DND-41 (cell line): ENCODE measurements around the gene IGFL1.
"Not testable (repeated sequence)": the region's sequence is repeated elsewhere in the genome, so short reads cannot be mapped to it uniquely, and the experiment has no call there.

Experiments used
- ATAC-seq: fragments of 200-7000 bp; cut with Tn5 transposase; 3 replicates; pipeline ENCODE4 v1.9.1; 2021; ENCODE audit warnings: low read depth; ENCODE audit not compliant: insufficient read depth
- DNase-seq: peaks from one replicate; pipeline ENCODE4 v3.0.0-alpha.2; 2020
- H2AFZ ChIP-seq: 2 replicates; pipeline ENCODE4 v1.6.0; 2012; ENCODE audit warnings: low read depth, low read length
- H3K27ac ChIP-seq: 2 replicates; pipeline ENCODE4 v1.5.1; 2012; ENCODE audit warnings: low read length, inconsistent platforms
- H3K27me3 ChIP-seq: fragments of 200-600 bp; sonication (generic); 2 replicates; pipeline ENCODE4 v1.6.0; 2012; ENCODE audit warnings: low read length, mild to moderate bottlenecking, inconsistent platforms; ENCODE audit not compliant: insufficient read depth, poor library complexity
- H3K36me3 ChIP-seq: 2 replicates; pipeline ENCODE4 v1.5.1; 2012; ENCODE audit warnings: low read length, inconsistent platforms; ENCODE audit not compliant: insufficient read depth
- H3K4me1 ChIP-seq: 2 replicates; pipeline ENCODE4 v1.5.1; 2012; ENCODE audit warnings: mild to moderate bottlenecking, low read length; ENCODE audit not compliant: insufficient read depth
- H3K4me2 ChIP-seq: 2 replicates; pipeline ENCODE4 v1.6.0; 2012; ENCODE audit warnings: mild to moderate bottlenecking, moderate library complexity, low read length, inconsistent platforms; ENCODE audit not compliant: insufficient read depth
- H3K4me3 ChIP-seq, 2 experiments: fragments of 200-600 bp in 1 of 2; shearing (Covaris generic) in 1 of 2; 2 replicates each; pipeline ENCODE4 v1.5.1; 2012 to 2016; ENCODE audit warnings: inconsistent platforms in 2 of 2, low read length in 2 of 2, mild to moderate bottlenecking in 2 of 2, low read depth in 1 of 2, moderate library complexity in 1 of 2
- H3K79me2 ChIP-seq: 2 replicates; pipeline ENCODE4 v1.6.0; 2012; ENCODE audit warnings: low read length, inconsistent platforms; ENCODE audit not compliant: insufficient read depth
- H3K9ac ChIP-seq: 2 replicates; pipeline ENCODE4 v1.6.0; 2012; ENCODE audit warnings: low read depth, mild to moderate bottlenecking, inconsistent platforms, low read length, moderate library complexity
- H3K9me3 ChIP-seq: 2 replicates; pipeline ENCODE4 v1.5.1; 2012; ENCODE audit warnings: low read length, moderate library complexity, mild to moderate bottlenecking, inconsistent platforms; ENCODE audit not compliant: insufficient read depth, severe bottlenecking
- H4K20me1 ChIP-seq: 2 replicates; pipeline ENCODE4 v1.6.0; 2012; ENCODE audit warnings: low read length; ENCODE audit not compliant: insufficient read depth
- EZH2 ChIP-seq: IDR thresholded peaks from 3 replicates; pipeline ENCODE4 v1.6.1; 2012; ENCODE audit warnings: borderline replicate concordance, low read depth, mild to moderate bottlenecking, moderate library complexity, low read length, inconsistent platforms; ENCODE audit not compliant: severe bottlenecking
- TF ChIP-seq, protein P1 (sequence below): IDR thresholded peaks from 2 replicates; pipeline ENCODE4 v1.5.1; 2012; ENCODE audit warnings: borderline replicate concordance, low read length, moderate library complexity, mild to moderate bottlenecking; ENCODE audit not compliant: poor library complexity, severe bottlenecking; ENCODE audit errors: extremely low read depth

The IGFL1 gene

DNA sequence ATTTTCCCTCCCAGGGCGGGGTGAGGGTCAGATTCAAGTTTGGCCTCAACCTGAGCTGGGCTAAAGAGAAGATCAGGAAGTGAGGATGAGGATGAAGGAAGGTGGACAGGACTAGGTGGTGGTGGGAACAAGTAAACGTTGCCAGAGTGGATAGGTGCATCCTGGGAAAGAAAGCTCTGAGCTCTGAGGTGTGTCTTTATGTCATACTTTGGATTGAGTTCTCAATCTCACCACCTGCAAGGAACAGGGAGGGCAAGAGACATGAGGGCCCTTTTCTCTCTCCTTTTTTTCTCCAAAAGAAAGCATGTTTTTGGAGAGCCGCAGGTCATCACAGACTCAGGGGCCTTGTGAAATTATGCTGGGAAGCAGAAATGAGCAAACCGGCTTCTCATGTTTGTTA is 38.2 kb upstream of the IGFL1 start:
- no peaks in the 10 kb centered on the region for H3K4me1 ChIP-seq
- no peak overlapping the region for H3K27ac ChIP-seq
- H3K27me3 ChIP-seq = peaks cover 28% of the 10 kb centered on the region
- no peak overlapping the region for H3K4me3 ChIP-seq
- H3K9me3 ChIP-seq = no peaks in the 10 kb centered on the region
- H3K4me2 ChIP-seq = no peak overlapping the region
- no peak for DNase-seq
- no peaks in the 10 kb centered on the region for H3K79me2 ChIP-seq
- H4K20me1 ChIP-seq = no peaks in the 10 kb centered on the region
- TF ChIP-seq, protein P1, sequence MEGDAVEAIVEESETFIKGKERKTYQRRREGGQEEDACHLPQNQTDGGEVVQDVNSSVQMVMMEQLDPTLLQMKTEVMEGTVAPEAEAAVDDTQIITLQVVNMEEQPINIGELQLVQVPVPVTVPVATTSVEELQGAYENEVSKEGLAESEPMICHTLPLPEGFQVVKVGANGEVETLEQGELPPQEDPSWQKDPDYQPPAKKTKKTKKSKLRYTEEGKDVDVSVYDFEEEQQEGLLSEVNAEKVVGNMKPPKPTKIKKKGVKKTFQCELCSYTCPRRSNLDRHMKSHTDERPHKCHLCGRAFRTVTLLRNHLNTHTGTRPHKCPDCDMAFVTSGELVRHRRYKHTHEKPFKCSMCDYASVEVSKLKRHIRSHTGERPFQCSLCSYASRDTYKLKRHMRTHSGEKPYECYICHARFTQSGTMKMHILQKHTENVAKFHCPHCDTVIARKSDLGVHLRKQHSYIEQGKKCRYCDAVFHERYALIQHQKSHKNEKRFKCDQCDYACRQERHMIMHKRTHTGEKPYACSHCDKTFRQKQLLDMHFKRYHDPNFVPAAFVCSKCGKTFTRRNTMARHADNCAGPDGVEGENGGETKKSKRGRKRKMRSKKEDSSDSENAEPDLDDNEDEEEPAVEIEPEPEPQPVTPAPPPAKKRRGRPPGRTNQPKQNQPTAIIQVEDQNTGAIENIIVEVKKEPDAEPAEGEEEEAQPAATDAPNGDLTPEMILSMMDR = no peak
- TF ChIP-seq EZH2 = no peak
- no peak overlapping the region for H2AFZ ChIP-seq
- H3K9ac ChIP-seq = no peak overlapping the region
- no peaks in the 10 kb centered on the region for H3K36me3 ChIP-seq
- ATAC-seq = no peak

DNA sequence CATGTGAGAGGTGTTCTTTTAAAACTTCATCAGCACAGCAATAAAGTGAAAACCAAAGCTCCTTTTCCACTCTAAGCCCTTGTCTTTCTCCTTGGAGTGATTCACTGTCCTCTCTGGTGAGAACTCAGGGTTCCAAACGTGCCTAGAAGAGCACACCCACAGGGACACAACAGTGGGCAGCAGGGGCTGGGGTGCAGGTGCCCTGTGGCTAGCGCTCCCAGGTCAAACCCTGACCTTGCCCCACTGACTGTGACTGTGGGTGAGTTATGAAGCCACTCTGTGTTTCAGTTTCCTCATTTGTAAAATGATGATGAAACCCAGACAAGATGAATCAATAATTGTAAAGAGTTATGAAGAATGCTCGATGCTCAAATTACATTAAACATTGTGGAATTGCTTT is 37.6 kb upstream of the IGFL1 start:
- ATAC-seq = no peak
- no peaks in the 10 kb centered on the region for H3K36me3 ChIP-seq
- no peak overlapping the region for H3K9ac ChIP-seq
- no peak overlapping the region for H3K27ac ChIP-seq
- no peaks in the 10 kb centered on the region for H4K20me1 ChIP-seq
- H3K4me1 ChIP-seq = no peaks in the 10 kb centered on the region
- H2AFZ ChIP-seq = no peak overlapping the region
- peaks cover 34% of the 10 kb centered on the region for H3K27me3 ChIP-seq
- H3K4me2 ChIP-seq = no peak overlapping the region
- H3K79me2 ChIP-seq = no peaks in the 10 kb centered on the region
- DNase-seq = no peak
- H3K9me3 ChIP-seq = no peaks in the 10 kb centered on the region
- no peak for TF ChIP-seq EZH2
- TF ChIP-seq, protein P1 = no peak
- no peak overlapping the region for H3K4me3 ChIP-seq

DNA sequence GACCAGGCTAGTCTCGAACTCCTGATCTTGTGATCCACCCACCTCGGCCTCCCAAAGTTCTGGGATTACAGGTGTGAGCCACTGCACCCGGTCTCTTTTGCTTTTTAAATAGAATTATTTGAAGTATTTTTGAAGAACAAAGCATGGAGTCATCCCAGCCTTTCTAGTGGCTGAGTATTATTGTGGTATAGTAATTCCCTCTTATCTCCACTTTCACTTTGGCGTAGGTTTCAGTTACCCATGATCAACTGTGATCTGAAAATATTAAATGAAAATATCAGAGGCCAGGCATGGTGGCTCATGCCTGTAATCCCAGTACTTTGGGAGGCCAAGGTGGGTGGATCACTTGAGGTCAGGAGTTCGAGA is 36.9 kb upstream of the IGFL1 start:
- not testable (repeated sequence) for H3K79me2 ChIP-seq, DNase-seq, H3K4me1 ChIP-seq, H3K9me3 ChIP-seq, H3K4me2 ChIP-seq, H3K27ac ChIP-seq, H3K9ac ChIP-seq, ATAC-seq, H4K20me1 ChIP-seq, H2AFZ ChIP-seq, H3K4me3 ChIP-seq, H3K36me3 ChIP-seq
- peaks cover 37% of the 10 kb centered on the region for H3K27me3 ChIP-seq

DNA sequence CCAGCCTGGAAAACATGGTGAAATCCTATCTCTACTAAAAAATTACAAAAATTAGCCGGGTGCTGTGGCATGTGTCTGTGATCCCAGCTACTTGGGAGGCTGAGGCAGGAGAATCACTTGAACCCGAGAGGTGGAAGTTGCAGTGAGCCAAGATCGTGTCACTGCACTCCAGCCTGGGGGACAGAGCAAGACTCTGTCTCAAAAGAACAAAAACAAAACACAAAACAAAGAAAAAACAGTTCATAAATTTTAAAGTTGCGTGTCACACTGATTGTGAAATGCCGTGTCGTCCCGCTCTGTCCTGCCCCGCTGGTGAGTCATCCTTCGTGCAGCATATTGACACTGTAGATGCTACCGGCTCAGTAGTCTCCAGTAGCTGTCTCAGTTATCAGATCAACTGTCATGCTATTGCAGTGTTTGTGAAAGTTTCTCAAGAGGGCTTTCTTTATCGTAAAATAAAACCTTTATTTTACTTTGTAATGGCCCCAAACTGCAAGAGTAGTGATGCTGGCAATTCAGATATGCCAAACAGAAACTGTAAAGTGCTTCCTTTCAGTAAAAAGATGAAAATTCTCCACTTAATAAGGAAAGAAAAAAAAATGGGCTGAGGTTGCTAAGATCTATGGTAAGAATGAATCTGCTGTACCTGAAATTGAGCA is 36.4 kb upstream of the IGFL1 start:
- no peaks in the 10 kb centered on the region for H4K20me1 ChIP-seq
- no peak overlapping the region for H3K4me2 ChIP-seq
- H3K4me3 ChIP-seq = no peak overlapping the region
- H3K79me2 ChIP-seq = no peaks in the 10 kb centered on the region
- DNase-seq = no peak
- peaks cover 37% of the 10 kb centered on the region for H3K27me3 ChIP-seq
- H3K9me3 ChIP-seq = no peaks in the 10 kb centered on the region
- ATAC-seq = no peak
- no peak overlapping the region for H3K27ac ChIP-seq
- H3K36me3 ChIP-seq = no peaks in the 10 kb centered on the region
- no peak for TF ChIP-seq EZH2
- TF ChIP-seq, protein P1 = no peak
- H3K9ac ChIP-seq = no peak overlapping the region
- H2AFZ ChIP-seq = no peak overlapping the region
- no peaks in the 10 kb centered on the region for H3K4me1 ChIP-seq
